Urothelium cell line (cell line): Measurements from ENCODE around the gene GRK1.

Source experiments
- DNase-seq: peaks from one replicate; pipeline ENCODE4 v3.0.0; 2011; ENCODE audit warnings: low spot score, mixed read lengths
- FAIRE-seq: peaks from 2 replicates; lab custom pipeline; 2011; peaks lifted over from hg19 to GRCh38; lab: Jason Lieb, UNC

The GRK1 gene

GRCh38 chr13:113771709-113772331, 104.8 kb downstream of the GRK1 start:
- DNase-seq, result no peak
- peak; percentile 61 for FAIRE-seq

DNA sequence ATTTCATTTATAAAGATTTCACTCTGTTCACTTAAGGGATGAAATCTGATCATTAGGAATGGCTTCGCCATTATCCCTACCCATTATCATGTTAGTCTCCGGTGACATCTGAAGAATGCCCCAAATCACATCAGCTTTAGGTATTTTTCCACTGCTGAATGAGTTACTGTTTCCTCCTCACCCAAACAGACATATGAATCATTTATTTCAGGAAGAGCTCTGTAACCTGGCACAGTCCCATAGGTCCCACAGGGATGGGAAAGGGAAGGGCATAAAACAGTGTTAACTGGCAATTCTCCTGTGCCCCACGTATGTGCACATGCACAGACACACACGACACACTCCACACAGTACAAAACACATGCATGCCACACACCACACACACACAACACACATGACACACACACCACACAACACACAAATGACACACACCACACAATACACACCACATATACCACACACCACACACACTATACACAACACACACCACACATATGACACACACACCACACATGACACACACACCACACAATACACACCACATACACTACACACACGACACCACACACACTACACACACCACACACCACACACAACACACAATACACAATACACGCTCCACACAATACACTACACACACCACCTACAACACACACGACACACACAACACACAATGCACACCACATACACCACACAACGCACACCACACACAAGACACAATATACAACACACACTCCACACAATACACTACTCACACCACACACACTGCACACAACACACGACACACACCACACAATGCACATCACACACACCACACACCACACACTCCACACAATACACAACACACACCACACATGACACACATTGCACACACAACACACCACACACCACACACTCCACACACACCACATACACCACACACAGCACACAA, 107.4 kb downstream of the GRK1 start:
- FAIRE-seq, result peak; percentile 100
- peak; percentile 81 for DNase-seq

GRCh38 chr13:113775451-113776145, 108.6 kb downstream of the GRK1 start:
- DNase-seq, result no peak
- no peak for FAIRE-seq

GRCh38 chr13:113776231-113777125, 109.5 kb downstream of the GRK1 start:
- FAIRE-seq (no peak), DNase-seq (no peak)

- no peak for DNase-seq
- no peak for FAIRE-seq
Observed at GRCh38 chr13:113777311-113778260, 110.6 kb downstream of the GRK1 start.

DNA sequence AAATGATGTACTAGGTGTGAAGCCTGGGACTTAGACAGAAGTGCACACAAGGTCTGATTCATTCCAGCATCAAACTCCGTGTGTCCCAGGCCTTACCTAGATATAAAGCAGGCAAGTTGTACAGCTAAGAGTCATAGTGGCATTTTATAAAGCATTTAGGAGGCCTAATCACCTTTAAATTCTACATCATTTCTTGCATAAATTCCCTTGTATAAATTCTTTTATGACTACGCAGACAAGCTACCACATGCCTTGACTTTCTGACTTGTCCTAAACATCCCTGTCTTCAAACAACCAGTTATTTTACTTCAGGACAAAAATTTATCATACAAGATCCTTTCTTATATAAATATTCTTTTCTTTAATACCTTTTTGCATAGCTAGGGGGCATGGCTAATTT, 114.6 kb downstream of the GRK1 start:
- DNase-seq, result no peak
- FAIRE-seq, result no peak

DNA sequence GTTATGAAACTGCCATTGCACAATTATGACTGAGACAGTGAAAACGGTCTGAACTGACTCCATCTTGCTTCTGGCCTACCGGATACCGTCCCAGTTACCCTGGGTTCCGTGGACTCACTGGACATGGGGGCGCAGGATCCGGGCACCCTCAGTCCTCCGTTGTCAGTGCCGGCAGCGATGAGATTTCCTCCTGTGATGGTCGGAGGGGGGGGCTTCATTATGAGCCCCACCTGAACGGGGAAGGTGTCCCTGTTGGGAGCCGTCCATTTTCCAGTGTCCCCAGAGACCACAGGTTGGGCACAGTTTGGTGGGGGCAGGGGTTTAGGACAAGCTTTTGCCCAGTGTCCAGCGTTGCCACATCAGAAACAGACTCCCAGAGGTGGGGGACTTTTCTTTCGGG, 115.5 kb downstream of the GRK1 start:
- DNase-seq (no peak), FAIRE-seq (no peak)

- FAIRE-seq, result peak; percentile 48
Observed at GRCh38 chr13:113783200-113783881, 116.3 kb downstream of the GRK1 start.

GRCh38 chr13:113783966-113784644, 117.1 kb downstream of the GRK1 start:
- no peak for DNase-seq
- no peak for FAIRE-seq

More at GRCh38 chr13:113783200-113783881, 116.3 kb downstream of the GRK1 start:
- no peak for DNase-seq

DNA sequence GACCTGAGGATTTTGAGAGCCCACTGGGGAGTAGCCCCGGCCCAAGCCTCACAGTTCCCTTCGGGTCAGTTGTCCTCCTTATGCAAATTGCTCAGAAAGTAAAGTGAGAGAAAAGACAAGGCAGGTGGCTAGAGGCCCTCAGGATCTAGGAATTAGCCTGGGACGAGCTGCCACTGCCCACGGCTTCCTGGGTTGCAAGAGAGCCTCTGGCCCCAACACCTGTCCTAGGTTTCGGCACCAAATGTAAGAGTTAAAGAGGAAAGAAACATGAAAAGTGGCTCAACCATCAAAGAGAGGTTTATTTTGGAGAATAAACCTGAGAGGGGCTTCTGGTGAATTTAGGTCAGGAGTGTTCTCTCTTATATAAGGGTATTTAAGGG, 117.6 kb downstream of the GRK1 start:
- FAIRE-seq, result no peak
- DNase-seq, result peak; percentile 55

- peak; percentile 90 for FAIRE-seq
- DNase-seq, result peak; percentile 88
Observed at GRCh38 chr13:113785051-113786010, 118.3 kb downstream of the GRK1 start.

- peak; percentile 100 for FAIRE-seq
- peak; percentile 37 for DNase-seq
Observed at GRCh38 chr13:113786262-113786841, 119.3 kb downstream of the GRK1 start.
